Cerebellar nuclear complex (tissue), 1 donor: ENCODE data around the gene DHRS2.
"Not testable (repeated sequence)": the region's sequence is repeated elsewhere in the genome, so short reads cannot be mapped to it uniquely, and the experiment has no call there.

Experiments used
- DNase-seq, 2 experiments: peaks; one replicate each; lab custom pipeline; 2025; lab: John Stamatoyannopoulos, UW

The DHRS2 gene

GRCh38 chr14:23636317-23637211 lies at the start of gene DHRS2:
TSS of gene DHRS2 (plus strand) at chr14:23636364. CDS start at chr14:23638865, 2,501 bp downstream.
- no peak for DNase-seq

- peak; percentile 33 to 74 for DNase-seq
Observed at GRCh38 chr14:23588884-23589598, 47.1 kb upstream of the DHRS2 start.

- no peak for DNase-seq
Observed at GRCh38 chr14:23589606-23590005, 46.6 kb upstream of the DHRS2 start.

- no peak for DNase-seq
Observed at GRCh38 chr14:23590198-23590597, 46.0 kb upstream of the DHRS2 start.

- DNase-seq = not testable (repeated sequence)
Observed at GRCh38 chr14:23594191-23594590, 42.0 kb upstream of the DHRS2 start.

GRCh38 chr14:23600322-23600707 lies 35.8 kb upstream of the DHRS2 start:
- no peak for DNase-seq

- no peak for DNase-seq
Observed at GRCh38 chr14:23600806-23601205, 35.4 kb upstream of the DHRS2 start.

- no peak for DNase-seq
Observed at GRCh38 chr14:23601424-23601823, 34.7 kb upstream of the DHRS2 start.

- no peak for DNase-seq
Observed at GRCh38 chr14:23601845-23602180, 34.4 kb upstream of the DHRS2 start.

- DNase-seq = no peak
Observed at GRCh38 chr14:23602181-23603095, 33.7 kb upstream of the DHRS2 start.

GRCh38 chr14:23603103-23603502 lies 33.1 kb upstream of the DHRS2 start:
- no peak for DNase-seq

GRCh38 chr14:23604148-23604547 lies 32.0 kb upstream of the DHRS2 start:
- DNase-seq = no peak

- no peak for DNase-seq
Observed at GRCh38 chr14:23604675-23605170, 31.4 kb upstream of the DHRS2 start.

- no peak for DNase-seq
Observed at GRCh38 chr14:23605931-23606585, 30.1 kb upstream of the DHRS2 start.

- DNase-seq = no peak
Observed at GRCh38 chr14:23608454-23608853, 27.7 kb upstream of the DHRS2 start.

GRCh38 chr14:23609001-23609400 lies 27.2 kb upstream of the DHRS2 start:
- no peak for DNase-seq

- DNase-seq = not testable (repeated sequence)
Observed at GRCh38 chr14:23609411-23610089, 26.6 kb upstream of the DHRS2 start.

GRCh38 chr14:23610090-23610814 lies 25.9 kb upstream of the DHRS2 start:
- no peak for DNase-seq

- no peak for DNase-seq
Observed at GRCh38 chr14:23610815-23611289, 25.3 kb upstream of the DHRS2 start.

- DNase-seq = no peak
Observed at GRCh38 chr14:23612354-23612732, 23.8 kb upstream of the DHRS2 start.
